GM18505 (cell line): Measurements from ENCODE around the gene NACC1.

ENCODE experiments used
- ATAC-seq: cut with Tn5 transposase; IDR thresholded peaks from one replicate; pipeline ENCODE4 v1.9.1; 2021; ENCODE audit not compliant: unreplicated experiment
- POLR2A ChIP-seq: IDR thresholded peaks from 4 replicates; pipeline ENCODE4 v1.6.1; 2011; ENCODE audit warnings: borderline replicate concordance; ENCODE audit not compliant: insufficient read depth, insufficient read length; ENCODE audit errors: extremely low read depth

NACC1 gene

GRCh38 chr19:13079542-13079986 lies 38.5 kb upstream of the NACC1 start:
- no peak for TF ChIP-seq POLR2A
- no peak for ATAC-seq

GRCh38 chr19:13082192-13083007 lies 35.7 kb upstream of the NACC1 start:
- no peak for ATAC-seq
- TF ChIP-seq POLR2A: no peak

GRCh38 chr19:13083008-13083404 lies 35.1 kb upstream of the NACC1 start:
- TF ChIP-seq POLR2A: no peak
- no peak for ATAC-seq

- no peak for ATAC-seq
- no peak for TF ChIP-seq POLR2A
Measured at GRCh38 chr19:13083627-13084026, 34.4 kb upstream of the NACC1 start.

- TF ChIP-seq POLR2A: no peak
Measured at GRCh38 chr19:13085666-13086065, 32.4 kb upstream of the NACC1 start.

GRCh38 chr19:13086341-13086740 lies 31.7 kb upstream of the NACC1 start:
- ATAC-seq: no peak
- no peak for TF ChIP-seq POLR2A

More at GRCh38 chr19:13085666-13086065, 32.4 kb upstream of the NACC1 start:
- ATAC-seq: no peak

GRCh38 chr19:13087295-13087694 lies 30.8 kb upstream of the NACC1 start:
- no peak for TF ChIP-seq POLR2A
- no peak for ATAC-seq

- ATAC-seq: no peak
- no peak for TF ChIP-seq POLR2A
Measured at GRCh38 chr19:13087795-13088537, 30.1 kb upstream of the NACC1 start.

- no peak for TF ChIP-seq POLR2A
- ATAC-seq: no peak
Measured at GRCh38 chr19:13089139-13089856, 28.8 kb upstream of the NACC1 start.

GRCh38 chr19:13089857-13090507 lies 28.1 kb upstream of the NACC1 start:
- TF ChIP-seq POLR2A: no peak
- ATAC-seq: no peak

GRCh38 chr19:13090511-13091231 lies 27.4 kb upstream of the NACC1 start:
- no peak for ATAC-seq

GRCh38 chr19:13091400-13092157 lies 26.5 kb upstream of the NACC1 start:
- no peak for TF ChIP-seq POLR2A

More at GRCh38 chr19:13090511-13091231, 27.4 kb upstream of the NACC1 start:
- TF ChIP-seq POLR2A: no peak

More at GRCh38 chr19:13091400-13092157, 26.5 kb upstream of the NACC1 start:
- ATAC-seq: no peak
